Heart right ventricle (tissue), 16 donors: Measurements from ENCODE around the gene DDIT4. TPM values are rescaled to one million over a fixed set of nuclear protein-coding genes. Genes with fewer than 3 reads are reported as not detected.

Experiments used
- ATAC-seq, 8 donors: fragments of 200-7000 bp; cut with Tn5 transposase; one replicate each; pipeline ENCODE4 v1.9.1; 2020; ENCODE audit warnings: mild to moderate bottlenecking in 8 of 8, moderate library complexity in 8 of 8, moderate number of reproducible peaks in 1 of 8
- DNase-seq, 2 donors: peaks; one replicate each; pipeline ENCODE4 v3.0.0-alpha.2; 2020
- H3K27ac ChIP-seq, 10 donors: fragments of 200-600 bp; sonication (generic) in 2 of 10; one replicate each; pipeline versions ENCODE4 v1.5.0 to v1.8.0; 2020 to 2022; ENCODE audit warnings: mild to moderate bottlenecking in 3 of 10
- H3K27me3 ChIP-seq, 7 donors: fragments of 200-600 bp; one replicate each; pipeline ENCODE4 v1.8.0; 2021 to 2022; ENCODE audit warnings: mild to moderate bottlenecking in 2 of 7
- H3K36me3 ChIP-seq, 9 donors: fragments of 200-600 bp; sonication (generic) in 1 of 9; one replicate each; pipeline versions ENCODE4 v1.5.0 to v1.8.0; 2020 to 2022; ENCODE audit warnings: mild to moderate bottlenecking in 2 of 9
- H3K4me1 ChIP-seq, 9 donors: fragments of 200-600 bp; sonication (generic) in 1 of 9; one replicate each; pipeline versions ENCODE4 v1.5.0 to v1.8.0; 2020 to 2022; ENCODE audit warnings: mild to moderate bottlenecking in 4 of 9
- H3K4me3 ChIP-seq, 10 donors: fragments of 200-600 bp; sonication (generic) in 2 of 10; one replicate each; pipeline versions ENCODE4 v1.5.0 to v1.8.0; 2020 to 2022; ENCODE audit warnings: mild to moderate bottlenecking in 7 of 10, moderate library complexity in 2 of 10
- H3K9me3 ChIP-seq, 11 donors: fragments of 200-600 bp in 10 of 11; sonication (generic) in 2 of 11; one replicate each; pipeline versions ENCODE4 v1.5.0 to v1.8.0; 2013 to 2022; ENCODE audit warnings: mild to moderate bottlenecking in 2 of 11, control low read depth in 1 of 11, moderate library complexity in 1 of 11
- CTCF ChIP-seq, 9 donors: fragments of 200-600 bp; sonication (generic) in 2 of 9; IDR thresholded peaks; one replicate each; pipeline versions ENCODE4 v1.5.0 to v1.8.0; 2021 to 2022; ENCODE audit warnings: antibody characterized with exemption in 9 of 9, mild to moderate bottlenecking in 5 of 9, moderate library complexity in 1 of 9
- WGBS, 2 donors: extraction: QIAGEN DNeasy Blood & Tissue Kit; methylation state at CpG; one replicate each; pipeline ENCODE4 v1.1.7; 2013; ENCODE audit warnings: inconsistent platforms in 1 of 2; 5-methylcytosine and 5-hydroxymethylcytosine counted together
- intact Hi-C, 10 donors: fragments of 100-400 bp; cut with DNase I; formaldehyde crosslinking; loops; one replicate each; pipeline versions ENCODE4 v1.11.1 to v1.14.2; 2022
- polyA plus RNA-seq, 2 donors: library from polyadenylated mRNA; stranded (reverse); fragments of 200-250 nt; gene quantifications; one replicate each; pipeline ENCODE4 v1.2.3, GENCODE V29; 2013
- total RNA-seq, 10 donors: library from RNA; stranded (reverse); fragmentation: NEBNext Ultra II Directional in 3 of 10; extraction: Animal tissue kit (Norgen Biotek cat#: 25700) in 3 of 10; gene quantifications; one replicate each; pipeline versions ENCODE4 v1.2.1 to v1.2.4, GENCODE V29; 2021 to 2023
- donor health status: Arrhythmogenic right ventricular cardiomyopathy.
- donor health status: ischemic (EF 13 %, LVEDD 7.1; RV severe dilation, severe dysfunction).
- donor health status: healthy with polysubstance abuse.
- donor health status: DM: no; HTN: yes; CAD: no.
- donor health status: DM: no; HTN: no; CAD: no.
- donor health status: ischemic (EF 25% LVEDD 6.9; RV normal size, moderate dysfunction).
- donor health status: ischemic (EF 25% LVEDD 5.7; RV mildly dilated, moderate dysfunction).
- donor health status: healthy.
- donor health status: DM: yes; HTN: yes; CAD: no.
- donor health status: Ischemic cardiomyopathy.
- donor health status: ischemic (EF 35%, LVEDD 5.7; RV mildly dilated, moderate dysfunction).
- donor health status: nonischemic (EF 11% LVEDD 7.7; RV severe dilation, severe dysfunction).
- donor health status: DM: yes; HTN: yes; CAD: no.
- donor health status: PGD.
- donor health status: ischemic (EF 29% LVEDD 5.4; RV normal size, mild dysfunction).
- donor health status: nonischemic (EF 23%, LVEDD 6.1; RV moderate dilation, normal function).

DDIT4 gene
- total and polyA plus RNA-seq, 12 donors, result 13.6 to 135 (median 39.6) TPM

GRCh38 chr10:72312865-72313391 lies 39.2 kb downstream of the DDIT4 start:
- WGBS, 2 donors, result 96 to 97% methylated on average over 8 of the region's 8 CpGs
- no peak overlapping the region for H3K27ac ChIP-seq
- H3K27me3 ChIP-seq, result no peaks in the 10 kb centered on the region
- ATAC-seq (no peak), DNase-seq (no peak)
- H3K36me3 ChIP-seq, result no peaks in the 10 kb centered on the region
- no peaks in the 10 kb centered on the region for H3K9me3 ChIP-seq
- no peak overlapping the region for H3K4me3 ChIP-seq
- peaks cover 39 to 71% (median 67%) of the 10 kb centered on the region in 9 donors for H3K4me1 ChIP-seq
- no peak for TF ChIP-seq CTCF (IDR thresholded peaks at IDR 0.05)
- intact Hi-C loops, result no loop called here

- 97 to 99% methylated on average over 7 of the region's 7 CpGs for WGBS, 2 donors
- H3K36me3 ChIP-seq, result no peaks in the 10 kb centered on the region
- no peaks in the 10 kb centered on the region for H3K27me3 ChIP-seq
- TF ChIP-seq CTCF (IDR thresholded peaks at IDR 0.05), result no peak
- ATAC-seq (no peak), DNase-seq (no peak)
- no peaks in the 10 kb centered on the region for H3K9me3 ChIP-seq
- peaks cover 37 to 70% (median 66%) of the 10 kb centered on the region in 9 donors for H3K4me1 ChIP-seq
- no peak overlapping the region for H3K4me3 ChIP-seq
- intact Hi-C loops, result no loop called here
- H3K27ac ChIP-seq, result peak overlapping the region in 5 of 10 donors; percentile 67 to 99 (median 91)
These were observed 40.5 kb downstream of the DDIT4 start for GRCh38 chr10:72314263-72314662.

GRCh38 chr10:72315054-72315453 lies 41.3 kb downstream of the DDIT4 start:
- no peaks in the 10 kb centered on the region for H3K36me3 ChIP-seq
- intact Hi-C loops, result loop anchor here in 5 of 10 donors (5.0 kb wide), 3 partner anchors 38 to 58 kb away; partner anchors contain the start of gene DDIT4 (in 2 of the 5)
- H3K9me3 ChIP-seq, result no peaks in the 10 kb centered on the region
- H3K4me3 ChIP-seq, result no peak overlapping the region
- ATAC-seq, result no peak
- peaks cover 35 to 70% (median 66%) of the 10 kb centered on the region in 9 donors for H3K4me1 ChIP-seq
- TF ChIP-seq CTCF (IDR thresholded peaks at IDR 0.05), result no peak
- peak overlapping the region; percentile 54 to 99 (median 83) for H3K27ac ChIP-seq
- WGBS, 2 donors, result 23 to 32% methylated on average over 7 of the region's 7 CpGs
- DNase-seq, result no peak
- H3K27me3 ChIP-seq, result no peaks in the 10 kb centered on the region

- H3K27me3 ChIP-seq, result no peaks in the 10 kb centered on the region
- no peak for TF ChIP-seq CTCF (IDR thresholded peaks at IDR 0.05)
- intact Hi-C loops, result loop anchor here in 5 of 10 donors (5.0 kb wide), 3 partner anchors 38 to 58 kb away; partner anchors contain the start of gene DDIT4 (in 2 of the 5)
- peak overlapping the region; percentile 54 to 99 (median 83) for H3K27ac ChIP-seq
- ATAC-seq (peak; percentile 9 to 78 (median 64)), DNase-seq (peak in 1 of 2 donors; percentile 89)
- H3K9me3 ChIP-seq, result no peaks in the 10 kb centered on the region
- H3K4me3 ChIP-seq, result no peak overlapping the region
- H3K36me3 ChIP-seq, result no peaks in the 10 kb centered on the region
- WGBS, 2 donors, result 0 to 8% methylated on average over 2 of the region's 2 CpGs
- peaks cover 36 to 70% (median 66%) of the 10 kb centered on the region in 9 donors for H3K4me1 ChIP-seq
These were observed 42.1 kb downstream of the DDIT4 start for GRCh38 chr10:72315611-72316385.
